Uterus (tissue), 4 donors: Measurements from ENCODE around the gene NHLRC1. TPM values are rescaled to one million over a fixed set of nuclear protein-coding genes. Genes with fewer than 3 reads are reported as not detected.

ENCODE experiments used
- DNase-seq, 2 donors: peaks; one replicate each; pipeline ENCODE4 v3.0.0-alpha.2; 2019 to 2020
- H3K27ac ChIP-seq, 2 donors: fragments of 200-600 bp; sonication (generic); 1 replicate in 1 of 2; 2 replicates in 1 of 2; pipeline ENCODE4 v1.5.1; 2016 to 2018
- H3K27me3 ChIP-seq, 2 donors: fragments of 200-600 bp; sonication (generic); one replicate each; pipeline ENCODE4 v1.5.1; 2018 to 2019; ENCODE audit warnings: control low read depth in 1 of 2
- H3K36me3 ChIP-seq, 2 donors: fragments of 200-600 bp; sonication (generic); one replicate each; pipeline ENCODE4 v1.5.1; 2019; ENCODE audit warnings: control low read depth in 1 of 2
- H3K4me1 ChIP-seq, 2 donors: fragments of 200-600 bp; sonication (generic); one replicate each; pipeline ENCODE4 v1.5.1; 2018 to 2019; ENCODE audit warnings: control low read depth in 1 of 2
- H3K4me3 ChIP-seq, 2 donors: fragments of 200-600 bp; sonication (generic); 1 replicate in 1 of 2; 2 replicates in 1 of 2; pipeline ENCODE4 v1.5.1; 2018 to 2019; ENCODE audit warnings: mild to moderate bottlenecking in 1 of 2
- H3K9me3 ChIP-seq, 2 donors: fragments of 200-600 bp; sonication (generic); one replicate each; pipeline ENCODE4 v1.5.1; 2019; ENCODE audit warnings: control low read depth in 1 of 2
- POLR2A ChIP-seq, 2 donors: fragments of 450-650 bp; IDR thresholded peaks; one replicate each; pipeline ENCODE4 v1.6.1; 2016; ENCODE audit warnings: antibody characterized with exemption in 2 of 2, mild to moderate bottlenecking in 1 of 2, moderate library complexity in 1 of 2
- intact Hi-C: fragments of 100-400 bp; cut with DNase I; formaldehyde crosslinking; loops from one replicate; pipeline ENCODE4 v1.15.1; 2023; ENCODE audit warnings: low total_unique reads
- total RNA-seq, 4 donors: library from RNA; depleted of rRNA in 3 of 4; stranded (reverse); fragments of >200 nt in 3 of 4; gene quantifications; one replicate each; pipeline versions ENCODE4 v1.1.0 to v1.2.4, GENCODE V29; 2014 to 2023
- TF ChIP-seq, protein P1 (sequence below), 4 experiments: fragments of 200-600 bp in 2 of 4; fragments of 450-650 bp in 2 of 4; sonication (generic) in 2 of 4; IDR thresholded peaks; one replicate each; pipeline ENCODE4 v1.5.1; 2016 to 2019; ENCODE audit warnings: antibody characterized with exemption in 4 of 4, mild to moderate bottlenecking in 2 of 4, moderate library complexity in 1 of 4
- donor health status: DM: yes; HTN: yes; CAD: no.

NHLRC1 gene
- total RNA-seq, 4 donors from 2014 or later, result 1.4 to 2.3 TPM; not detected in 2

DNA sequence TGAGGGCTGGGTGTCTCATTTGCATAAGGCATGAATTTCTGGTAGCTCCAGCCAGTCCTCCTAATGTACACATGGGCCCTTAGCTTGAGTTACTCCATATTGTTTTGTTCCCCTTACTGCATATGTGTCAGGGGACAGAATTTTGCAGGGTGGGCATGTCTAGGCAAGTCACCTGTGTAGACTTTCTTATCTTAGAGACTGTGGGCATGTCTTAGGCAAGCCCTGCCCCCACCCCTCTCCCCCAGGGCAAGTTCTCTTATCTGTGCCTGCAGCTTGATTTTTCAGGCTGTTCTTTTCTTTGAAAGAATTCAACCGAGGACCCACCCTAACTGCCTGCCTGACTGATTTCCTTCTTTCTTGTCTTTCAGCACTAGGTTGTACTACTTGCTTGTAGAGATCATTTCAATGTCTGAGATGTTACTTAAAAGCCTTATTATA lies 32.1 kb downstream of the NHLRC1 start:
- intact Hi-C loops, result no loop called here
- TF ChIP-seq POLR2A (IDR thresholded peaks at IDR 0.05), result no peak
- TF ChIP-seq, protein P1, sequence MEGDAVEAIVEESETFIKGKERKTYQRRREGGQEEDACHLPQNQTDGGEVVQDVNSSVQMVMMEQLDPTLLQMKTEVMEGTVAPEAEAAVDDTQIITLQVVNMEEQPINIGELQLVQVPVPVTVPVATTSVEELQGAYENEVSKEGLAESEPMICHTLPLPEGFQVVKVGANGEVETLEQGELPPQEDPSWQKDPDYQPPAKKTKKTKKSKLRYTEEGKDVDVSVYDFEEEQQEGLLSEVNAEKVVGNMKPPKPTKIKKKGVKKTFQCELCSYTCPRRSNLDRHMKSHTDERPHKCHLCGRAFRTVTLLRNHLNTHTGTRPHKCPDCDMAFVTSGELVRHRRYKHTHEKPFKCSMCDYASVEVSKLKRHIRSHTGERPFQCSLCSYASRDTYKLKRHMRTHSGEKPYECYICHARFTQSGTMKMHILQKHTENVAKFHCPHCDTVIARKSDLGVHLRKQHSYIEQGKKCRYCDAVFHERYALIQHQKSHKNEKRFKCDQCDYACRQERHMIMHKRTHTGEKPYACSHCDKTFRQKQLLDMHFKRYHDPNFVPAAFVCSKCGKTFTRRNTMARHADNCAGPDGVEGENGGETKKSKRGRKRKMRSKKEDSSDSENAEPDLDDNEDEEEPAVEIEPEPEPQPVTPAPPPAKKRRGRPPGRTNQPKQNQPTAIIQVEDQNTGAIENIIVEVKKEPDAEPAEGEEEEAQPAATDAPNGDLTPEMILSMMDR (IDR thresholded peaks at IDR 0.05), result no peak
- Histone ChIP-seq H3K27ac (no peak overlapping the region), H3K4me3 (no peak overlapping the region), H3K4me1 (no peaks in the 10 kb centered on the region), H3K9me3 (no peaks in the 10 kb centered on the region), H3K27me3 (no peaks in the 10 kb centered on the region), H3K36me3 (no peaks in the 10 kb centered on the region)
- no peak for DNase-seq

DNA sequence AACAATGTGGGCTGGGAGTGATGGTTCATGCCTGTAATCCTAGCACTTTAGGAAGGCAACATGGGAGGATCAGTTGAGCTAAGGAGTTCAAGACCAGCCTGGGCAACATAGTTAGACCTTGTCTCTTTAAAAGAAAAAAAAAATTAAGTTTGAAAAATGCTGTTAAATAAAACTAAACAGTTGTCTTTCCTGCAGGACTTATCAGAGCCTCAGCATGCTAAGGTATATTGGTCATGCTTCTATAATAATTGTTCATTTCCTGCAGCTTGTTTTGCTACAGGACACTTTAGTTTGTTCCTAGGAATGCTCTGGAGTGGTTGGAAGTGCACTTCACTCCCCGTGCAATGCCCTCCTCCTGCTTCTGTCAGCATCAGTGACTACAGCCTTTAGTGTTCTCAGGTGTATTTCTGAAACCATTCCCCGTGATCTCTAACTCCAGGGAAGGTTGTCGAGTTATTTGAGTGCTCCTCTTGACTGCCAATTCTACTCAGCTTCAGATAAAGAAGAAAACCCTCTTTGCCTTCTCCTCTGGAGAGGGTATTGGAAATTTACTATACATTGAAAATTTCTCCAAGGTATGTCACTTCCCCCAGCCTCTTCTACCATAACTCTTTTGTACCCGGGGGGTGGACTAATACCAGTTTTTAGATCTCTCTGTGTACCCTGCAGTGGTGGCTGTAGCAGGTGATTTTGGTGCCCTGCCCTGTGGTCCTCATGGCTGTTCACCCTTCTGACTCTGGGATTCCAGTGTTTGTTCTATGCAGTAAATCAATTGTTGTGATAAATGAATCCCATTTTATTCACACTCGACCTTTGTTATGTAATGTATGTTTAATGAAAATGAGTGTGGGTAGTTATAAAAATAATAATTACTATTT lies 33.8 kb downstream of the NHLRC1 start:
- no peaks in the 10 kb centered on the region for H3K27me3 ChIP-seq
- no peak overlapping the region for H3K4me3 ChIP-seq
- no peak for DNase-seq
- intact Hi-C loops, result loop anchor here (2.0 kb wide), 1 partner anchor 36 kb away; no protein-coding TSS in a partner anchor
- H3K36me3 ChIP-seq, result no peaks in the 10 kb centered on the region
- H3K4me1 ChIP-seq, result no peaks in the 10 kb centered on the region
- no peak overlapping the region for H3K27ac ChIP-seq
- TF ChIP-seq, protein P1 (IDR thresholded peaks at IDR 0.05), result no peak
- no peak for TF ChIP-seq POLR2A (IDR thresholded peaks at IDR 0.05)
- H3K9me3 ChIP-seq, result no peaks in the 10 kb centered on the region

DNA sequence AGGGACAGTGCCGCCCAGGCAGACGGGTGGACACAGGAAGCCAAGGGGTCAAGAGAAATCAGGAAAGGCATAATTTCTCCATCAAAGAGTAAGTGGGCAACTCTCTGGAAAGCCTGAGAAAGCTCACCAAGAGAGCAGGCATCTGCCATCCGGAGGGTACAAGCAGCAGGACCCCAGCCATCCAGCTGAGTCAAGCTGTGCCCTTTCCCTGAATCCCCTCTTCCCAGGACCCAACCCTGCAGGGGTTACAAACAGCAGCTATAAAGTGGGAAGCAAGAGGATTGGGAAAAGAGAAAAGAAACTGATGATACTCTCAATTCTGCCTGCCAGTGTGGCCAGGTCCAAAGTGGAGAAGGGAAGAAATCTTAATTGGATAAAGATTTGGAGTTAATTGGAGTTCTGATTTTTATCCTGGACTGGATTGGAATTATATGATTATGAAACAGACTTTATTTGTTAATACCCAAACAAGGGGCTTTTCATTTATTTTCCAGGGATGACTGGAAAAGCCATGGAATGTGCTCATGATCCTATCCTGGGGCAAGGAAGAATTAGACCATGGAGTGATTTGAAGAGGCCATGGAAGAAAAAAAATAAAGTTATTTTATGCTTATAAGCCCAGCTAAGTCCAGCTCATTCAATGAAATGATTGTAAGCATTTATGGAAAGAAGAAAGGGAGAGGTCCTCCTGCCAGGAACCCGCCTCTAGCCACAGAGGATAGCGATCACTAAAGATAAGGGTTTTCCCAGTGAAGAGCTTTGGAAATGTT lies 34.9 kb downstream of the NHLRC1 start:
- intact Hi-C loops, result loop anchor here (2.0 kb wide), 1 partner anchor 35 kb away; no protein-coding TSS in a partner anchor
- no peaks in the 10 kb centered on the region for H3K4me1 ChIP-seq
- no peak overlapping the region for H3K27ac ChIP-seq
- DNase-seq, result no peak
- no peaks in the 10 kb centered on the region for H3K9me3 ChIP-seq
- H3K4me3 ChIP-seq, result no peak overlapping the region
- no peaks in the 10 kb centered on the region for H3K36me3 ChIP-seq
- H3K27me3 ChIP-seq, result no peaks in the 10 kb centered on the region
- TF ChIP-seq POLR2A (IDR thresholded peaks at IDR 0.05), result no peak
- TF ChIP-seq, protein P1 (IDR thresholded peaks at IDR 0.05), result no peak

DNA sequence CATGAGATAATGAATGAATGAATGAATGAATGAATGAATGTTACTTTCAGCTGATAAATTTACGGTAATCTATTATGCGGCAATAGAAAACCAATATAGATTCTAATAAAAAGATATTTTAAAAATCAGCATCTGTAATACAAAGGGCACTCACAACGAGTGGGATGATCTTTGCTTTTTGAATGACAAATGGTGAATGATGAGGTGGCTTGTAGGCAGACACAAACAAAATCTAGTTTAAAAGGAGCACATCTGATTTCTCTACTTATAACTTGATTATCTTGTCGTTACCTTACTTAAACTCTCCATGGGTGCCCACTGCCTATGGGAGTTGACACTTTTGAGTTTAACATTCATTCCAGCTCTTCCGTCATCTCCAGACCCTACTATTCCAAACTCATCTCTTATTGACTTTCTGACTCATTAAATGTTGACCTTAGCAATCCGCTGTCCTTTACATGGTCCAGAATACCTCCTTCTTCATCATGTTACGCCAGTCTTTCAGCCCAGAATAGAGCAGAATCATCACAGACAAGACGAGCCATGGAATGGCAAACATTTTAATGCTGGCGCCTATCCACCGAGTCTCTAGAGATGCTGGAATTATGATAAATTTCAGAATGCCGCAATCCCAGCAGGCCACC lies 41.3 kb downstream of the NHLRC1 start:
- no peak overlapping the region for H3K4me3 ChIP-seq
- no peak for TF ChIP-seq POLR2A (IDR thresholded peaks at IDR 0.05)
- TF ChIP-seq, protein P1 (IDR thresholded peaks at IDR 0.05), result no peak
- no peaks in the 10 kb centered on the region for H3K9me3 ChIP-seq
- H3K4me1 ChIP-seq, result no peaks in the 10 kb centered on the region
- DNase-seq, result no peak
- intact Hi-C loops, result no loop called here
- no peaks in the 10 kb centered on the region for H3K27me3 ChIP-seq
- no peaks in the 10 kb centered on the region for H3K36me3 ChIP-seq
- H3K27ac ChIP-seq, result no peak overlapping the region
